PFSK-1 (cell line): ENCODE data around the gene WNT4. TPM values are rescaled to one million over a fixed set of nuclear protein-coding genes. Genes with fewer than 3 reads are reported as not detected.

ENCODE experiments used
- FOXP2 ChIP-seq: optimal IDR thresholded peaks from 2 replicates; pipeline ENCODE3; 2011; ENCODE audit warnings: borderline replicate concordance, control low read depth, inconsistent platforms; ENCODE audit not compliant: insufficient read depth; ENCODE audit errors: extremely low read length, extremely low read depth
- POLR2AphosphoS5 ChIP-seq: IDR thresholded peaks from 2 replicates; pipeline ENCODE4 v1.6.1; 2012; ENCODE audit warnings: low read depth, mild to moderate bottlenecking, control low read depth, low read length, moderate library complexity
- SIN3A ChIP-seq: IDR thresholded peaks from 2 replicates; pipeline ENCODE4 v1.6.1; 2012; ENCODE audit warnings: mild to moderate bottlenecking, low read length, moderate library complexity, borderline replicate concordance; ENCODE audit not compliant: insufficient read depth
- TAF1 ChIP-seq: IDR thresholded peaks from 2 replicates; pipeline ENCODE4 v1.6.1; 2012; ENCODE audit warnings: low read length, control low read depth, borderline replicate concordance; ENCODE audit not compliant: insufficient read depth
- polyA plus RNA-seq: library from polyadenylated mRNA; unstranded; fragments of >200 nt; gene quantifications from one replicate; pipeline ENCODE4 v1.2.1, GENCODE V29; 2012; ENCODE audit warnings: low read depth, missing spikeins; ENCODE audit not compliant: insufficient read length
- TF ChIP-seq, protein P1 (sequence below), 2 experiments: IDR thresholded peaks; 2 replicates each; pipeline versions ENCODE4 v1.6.1 to v1.8.0; 2011 to 2012; ENCODE audit warnings: low read depth in 2 of 2, low read length in 2 of 2, control low read depth in 1 of 2, inconsistent platforms in 1 of 2, mild to moderate bottlenecking in 1 of 2, moderate library complexity in 1 of 2; ENCODE audit not compliant: insufficient read depth in 1 of 2

WNT4 gene
- 1.3 TPM for polyA plus RNA-seq

DNA sequence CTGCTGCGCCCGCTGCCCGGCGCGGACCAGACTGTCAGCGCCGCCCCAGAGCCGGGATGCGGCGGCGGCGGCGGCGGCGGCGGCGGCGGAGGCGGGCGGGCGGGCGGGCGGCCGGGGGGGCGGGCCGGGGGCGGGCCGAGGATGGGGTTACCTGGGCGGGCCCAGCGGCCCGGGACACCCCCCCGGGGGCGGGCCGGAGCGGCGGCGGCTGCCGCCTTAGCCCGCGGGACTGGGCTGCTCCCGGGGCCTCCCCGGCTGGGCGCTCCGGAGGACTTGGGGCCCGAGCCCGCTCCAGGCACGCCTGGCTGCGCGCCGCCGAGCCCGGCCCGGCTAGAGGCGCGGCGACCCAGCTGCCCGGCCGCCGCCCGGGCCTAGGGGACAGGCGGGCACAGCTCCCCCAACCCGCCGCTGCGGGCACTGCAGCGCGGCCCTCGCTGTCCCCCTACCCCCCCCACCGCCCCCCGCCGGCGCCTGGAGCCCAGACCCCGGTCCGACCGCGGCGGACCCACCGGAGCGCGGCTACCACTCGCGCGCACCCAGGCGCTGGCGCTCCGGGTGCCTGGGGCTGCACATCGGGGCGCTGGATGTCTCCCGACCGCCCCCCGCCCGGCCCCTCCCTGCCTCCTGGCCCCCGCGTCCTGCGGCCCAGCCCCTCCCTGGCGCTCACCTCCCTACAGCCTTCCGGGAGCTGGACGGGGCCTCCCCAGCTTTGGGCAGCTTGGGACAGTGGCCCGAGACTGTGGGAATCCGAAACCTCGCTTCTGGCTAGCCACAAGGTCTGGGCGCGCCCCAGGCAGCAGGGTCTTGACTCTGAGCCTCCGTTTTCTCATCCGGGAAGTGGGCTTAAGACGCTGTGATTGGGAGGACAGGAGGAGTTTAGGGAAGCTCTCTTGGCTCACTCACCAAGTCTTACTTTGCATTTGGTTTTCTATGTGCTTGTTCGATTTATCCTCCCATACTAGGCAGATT lies at the start of gene WNT4:
Gene WNT4 (minus strand): TSS at position 33 of the 969 bp plus-strand sequence. CDS start 175 bp downstream, outside the sequence.
- TF ChIP-seq, protein P1, sequence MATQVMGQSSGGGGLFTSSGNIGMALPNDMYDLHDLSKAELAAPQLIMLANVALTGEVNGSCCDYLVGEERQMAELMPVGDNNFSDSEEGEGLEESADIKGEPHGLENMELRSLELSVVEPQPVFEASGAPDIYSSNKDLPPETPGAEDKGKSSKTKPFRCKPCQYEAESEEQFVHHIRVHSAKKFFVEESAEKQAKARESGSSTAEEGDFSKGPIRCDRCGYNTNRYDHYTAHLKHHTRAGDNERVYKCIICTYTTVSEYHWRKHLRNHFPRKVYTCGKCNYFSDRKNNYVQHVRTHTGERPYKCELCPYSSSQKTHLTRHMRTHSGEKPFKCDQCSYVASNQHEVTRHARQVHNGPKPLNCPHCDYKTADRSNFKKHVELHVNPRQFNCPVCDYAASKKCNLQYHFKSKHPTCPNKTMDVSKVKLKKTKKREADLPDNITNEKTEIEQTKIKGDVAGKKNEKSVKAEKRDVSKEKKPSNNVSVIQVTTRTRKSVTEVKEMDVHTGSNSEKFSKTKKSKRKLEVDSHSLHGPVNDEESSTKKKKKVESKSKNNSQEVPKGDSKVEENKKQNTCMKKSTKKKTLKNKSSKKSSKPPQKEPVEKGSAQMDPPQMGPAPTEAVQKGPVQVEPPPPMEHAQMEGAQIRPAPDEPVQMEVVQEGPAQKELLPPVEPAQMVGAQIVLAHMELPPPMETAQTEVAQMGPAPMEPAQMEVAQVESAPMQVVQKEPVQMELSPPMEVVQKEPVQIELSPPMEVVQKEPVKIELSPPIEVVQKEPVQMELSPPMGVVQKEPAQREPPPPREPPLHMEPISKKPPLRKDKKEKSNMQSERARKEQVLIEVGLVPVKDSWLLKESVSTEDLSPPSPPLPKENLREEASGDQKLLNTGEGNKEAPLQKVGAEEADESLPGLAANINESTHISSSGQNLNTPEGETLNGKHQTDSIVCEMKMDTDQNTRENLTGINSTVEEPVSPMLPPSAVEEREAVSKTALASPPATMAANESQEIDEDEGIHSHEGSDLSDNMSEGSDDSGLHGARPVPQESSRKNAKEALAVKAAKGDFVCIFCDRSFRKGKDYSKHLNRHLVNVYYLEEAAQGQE (IDR thresholded peaks at IDR 0.05; ENCODE audit: insufficient read depth in 1 of 2, low read depth in 2 of 2, low read length in 2 of 2) = no peak

DNA sequence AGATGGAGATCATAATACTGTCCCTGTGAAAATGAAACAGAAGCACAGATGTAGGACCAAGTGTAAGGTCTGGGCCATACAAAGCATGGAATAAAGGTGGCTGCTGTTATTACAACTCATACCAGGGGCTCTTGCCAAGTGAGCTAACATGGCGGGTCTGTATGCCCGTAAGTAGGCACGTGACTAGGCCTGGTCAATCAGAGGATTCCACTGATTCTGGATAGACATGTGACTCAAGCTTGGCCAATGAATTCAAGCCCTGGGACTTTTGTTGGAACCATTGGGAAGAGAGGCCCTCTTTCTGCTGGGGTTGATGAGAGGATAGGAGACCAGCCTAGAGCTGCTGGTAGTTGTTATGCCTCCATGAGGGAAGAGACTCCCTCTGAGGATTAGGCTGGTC lies 47.8 kb upstream of the WNT4 start:
- TF ChIP-seq, protein P1 (IDR thresholded peaks at IDR 0.05; ENCODE audit: insufficient read depth in 1 of 2, low read depth in 2 of 2, low read length in 2 of 2) = no peak
- TF ChIP-seq TAF1 (no peak), FOXP2 (no peak), SIN3A (no peak), POLR2AphosphoS5 (no peak)

DNA sequence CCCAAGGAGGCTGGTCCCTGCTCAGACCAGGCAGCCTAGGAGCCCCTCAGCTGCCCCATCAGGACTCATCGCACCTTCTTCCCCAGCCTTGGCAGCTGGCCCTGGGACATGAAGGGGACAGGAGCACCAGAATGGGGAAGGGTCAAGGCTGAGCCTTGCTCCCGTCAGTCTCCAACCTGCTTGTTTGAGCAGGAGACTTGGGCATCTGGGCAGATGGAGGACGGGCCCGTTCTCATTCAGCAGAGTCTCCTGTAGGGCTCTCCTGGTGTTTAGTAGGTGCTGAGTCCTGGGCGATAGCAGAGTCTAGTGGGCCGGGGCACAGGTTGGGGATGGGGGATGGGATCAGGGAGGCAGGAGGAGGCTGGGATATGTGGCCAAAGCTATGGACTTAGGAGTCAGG lies 47.4 kb upstream of the WNT4 start:
- TF ChIP-seq SIN3A (no peak), TAF1 (no peak)
- TF ChIP-seq, protein P1 (IDR thresholded peaks at IDR 0.05; ENCODE audit: insufficient read depth in 1 of 2, low read depth in 2 of 2, low read length in 2 of 2) = no peak

DNA sequence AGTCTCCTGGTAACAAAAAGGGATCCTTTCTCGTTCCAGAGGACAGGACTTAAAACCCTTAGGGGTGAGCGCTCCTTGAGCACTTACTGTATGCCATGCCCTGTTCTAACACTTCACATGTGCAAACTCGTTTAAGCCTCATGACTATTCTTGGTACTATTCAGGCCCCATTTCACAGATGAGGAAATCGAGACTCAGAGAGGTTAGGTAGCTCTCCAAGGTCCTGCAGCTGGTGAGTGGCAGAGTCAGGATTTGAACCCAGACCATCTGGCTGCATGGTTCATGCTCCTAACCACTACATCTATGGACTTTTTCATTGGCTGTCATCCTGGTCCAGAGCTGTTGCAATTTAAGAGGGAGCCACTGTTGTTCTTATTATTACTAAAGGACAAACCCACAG lies 46.7 kb upstream of the WNT4 start:
- TF ChIP-seq, protein P1 (IDR thresholded peaks at IDR 0.05; ENCODE audit: insufficient read depth in 1 of 2, low read depth in 2 of 2, low read length in 2 of 2) = peak; percentile 49 to 87; a peak in 3 of 4 replicates
- TF ChIP-seq POLR2AphosphoS5 = no peak
- TF ChIP-seq FOXP2 = no peak

DNA sequence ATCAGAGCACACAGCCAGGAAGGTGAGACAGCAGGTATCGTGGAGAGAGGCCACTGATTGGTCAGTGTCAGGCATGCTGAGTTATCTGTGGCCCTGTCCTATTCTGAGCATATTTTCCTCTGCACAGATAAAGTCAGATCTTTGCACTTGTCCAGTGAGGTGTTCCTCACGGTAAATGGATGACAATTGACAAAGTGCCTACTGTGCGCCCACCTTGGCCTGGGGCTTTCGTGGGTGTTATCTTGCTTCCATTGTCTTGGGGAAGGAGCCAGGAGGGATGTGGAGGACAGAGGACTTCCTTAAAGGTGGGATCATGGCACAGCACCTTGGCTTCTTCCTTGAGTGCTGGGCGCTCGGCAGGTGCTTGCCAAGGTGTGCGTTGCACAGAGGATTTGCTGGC lies 46.0 kb upstream of the WNT4 start:
- no peak for TF ChIP-seq SIN3A
- no peak for TF ChIP-seq FOXP2
- no peak for TF ChIP-seq POLR2AphosphoS5
- TF ChIP-seq TAF1 = no peak
- TF ChIP-seq, protein P1 (IDR thresholded peaks at IDR 0.05; ENCODE audit: insufficient read depth in 1 of 2, low read depth in 2 of 2, low read length in 2 of 2) = no peak
